ENCODE data around the gene ACAT2.

DNA sequence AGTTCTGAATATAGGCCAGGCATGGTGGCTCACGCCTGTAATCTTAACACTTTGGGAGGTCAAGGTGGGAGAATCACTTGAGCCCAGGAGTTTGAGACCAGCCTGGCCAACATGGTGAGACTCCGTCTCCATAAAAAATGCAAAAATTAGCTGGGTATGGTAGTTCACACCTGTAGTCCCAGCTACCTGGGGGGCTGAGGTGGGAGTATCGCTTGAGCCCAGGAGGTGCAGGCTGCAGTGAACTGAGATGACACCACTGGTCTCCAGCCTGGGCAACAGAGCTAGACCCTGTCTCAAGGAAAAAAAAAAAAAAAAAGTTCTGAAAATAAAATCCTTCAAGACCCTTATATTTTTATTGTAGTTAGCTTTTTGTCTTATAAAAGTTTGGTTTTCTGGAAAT, 46.2 kb upstream of the ACAT2 start:
- TF ChIP-seq, protein P1, sequence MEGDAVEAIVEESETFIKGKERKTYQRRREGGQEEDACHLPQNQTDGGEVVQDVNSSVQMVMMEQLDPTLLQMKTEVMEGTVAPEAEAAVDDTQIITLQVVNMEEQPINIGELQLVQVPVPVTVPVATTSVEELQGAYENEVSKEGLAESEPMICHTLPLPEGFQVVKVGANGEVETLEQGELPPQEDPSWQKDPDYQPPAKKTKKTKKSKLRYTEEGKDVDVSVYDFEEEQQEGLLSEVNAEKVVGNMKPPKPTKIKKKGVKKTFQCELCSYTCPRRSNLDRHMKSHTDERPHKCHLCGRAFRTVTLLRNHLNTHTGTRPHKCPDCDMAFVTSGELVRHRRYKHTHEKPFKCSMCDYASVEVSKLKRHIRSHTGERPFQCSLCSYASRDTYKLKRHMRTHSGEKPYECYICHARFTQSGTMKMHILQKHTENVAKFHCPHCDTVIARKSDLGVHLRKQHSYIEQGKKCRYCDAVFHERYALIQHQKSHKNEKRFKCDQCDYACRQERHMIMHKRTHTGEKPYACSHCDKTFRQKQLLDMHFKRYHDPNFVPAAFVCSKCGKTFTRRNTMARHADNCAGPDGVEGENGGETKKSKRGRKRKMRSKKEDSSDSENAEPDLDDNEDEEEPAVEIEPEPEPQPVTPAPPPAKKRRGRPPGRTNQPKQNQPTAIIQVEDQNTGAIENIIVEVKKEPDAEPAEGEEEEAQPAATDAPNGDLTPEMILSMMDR (IDR thresholded peaks at IDR 0.05), result no peak
- no peak for TF ChIP-seq EZH2 (IDR thresholded peaks at IDR 0.05; ENCODE audit: borderline replicate concordance, insufficient read depth, low read depth, low read length, poor library complexity, severe bottlenecking)
